NK-92 (cell line): ENCODE data around the gene PARD3.
"Not testable (repeated sequence)": the region's sequence is repeated elsewhere in the genome, so short reads cannot be mapped to it uniquely, and the experiment has no call there.

Experiments
- DNase-seq: peaks from one replicate; lab custom pipeline; 2025; ENCODE audit not compliant: unreplicated experiment; lab: John Stamatoyannopoulos, UW

PARD3 gene

DNA sequence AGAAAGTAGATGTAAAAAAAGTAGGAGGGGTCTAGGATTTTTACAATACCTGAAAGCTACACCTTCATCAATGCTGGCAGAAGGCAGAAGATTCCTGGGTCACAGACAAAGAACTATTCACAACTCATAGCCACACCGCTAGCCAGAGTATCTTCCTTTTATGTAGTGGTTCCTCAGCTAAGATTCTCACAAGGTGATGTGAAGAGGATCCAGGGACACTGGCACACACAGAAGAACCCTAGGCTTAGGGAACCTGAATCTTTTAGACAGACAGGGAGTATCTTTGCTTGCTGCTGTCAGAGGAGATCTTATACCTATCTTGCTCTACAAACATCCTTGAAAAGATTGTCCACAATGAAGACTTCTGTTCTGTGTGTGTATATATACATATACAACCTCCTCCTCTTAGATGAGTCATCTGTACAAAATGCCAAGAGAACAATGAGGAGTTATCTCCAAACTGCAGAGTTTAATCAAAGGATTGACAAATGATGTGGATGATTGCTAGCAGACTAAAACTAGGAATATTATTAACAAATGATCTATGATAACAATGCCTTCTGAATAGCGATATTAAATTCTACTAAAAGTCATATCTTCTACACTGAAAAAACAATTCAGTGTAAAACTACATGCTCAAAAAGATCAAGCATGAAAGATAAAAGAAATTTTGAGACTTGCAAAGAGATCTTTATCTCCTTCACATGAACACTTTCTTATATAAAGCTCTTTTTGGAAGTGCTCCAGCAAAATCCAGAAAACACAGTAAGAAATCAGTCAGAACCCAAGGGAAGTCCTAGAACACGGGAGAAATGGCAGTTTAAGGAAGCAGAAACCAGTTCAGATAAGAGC, 409.3 kb downstream of the PARD3 start:
- DNase-seq, result no peak

- DNase-seq, result no peak
Measured at GRCh38 chr10:34403512-34403911, 411.6 kb downstream of the PARD3 start.

DNA sequence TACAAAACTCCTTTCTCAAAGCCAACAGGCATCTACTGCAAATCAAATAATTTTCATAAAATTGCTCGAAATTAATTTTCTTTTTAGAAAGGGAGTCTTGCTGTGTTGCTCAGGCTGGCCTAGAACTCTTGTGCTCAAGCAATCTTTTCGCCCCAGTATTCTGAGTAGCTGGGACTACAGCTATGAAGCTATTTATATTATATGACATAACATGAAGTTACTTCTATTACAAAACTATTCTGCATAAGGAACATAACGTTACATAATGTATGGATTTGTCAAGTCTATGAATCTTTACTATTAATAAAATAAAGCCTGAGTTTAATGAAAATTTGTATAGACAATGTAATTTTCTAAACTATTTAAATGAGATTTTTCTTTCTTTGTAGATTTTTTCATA, 415.0 kb downstream of the PARD3 start:
- DNase-seq, result no peak

DNA sequence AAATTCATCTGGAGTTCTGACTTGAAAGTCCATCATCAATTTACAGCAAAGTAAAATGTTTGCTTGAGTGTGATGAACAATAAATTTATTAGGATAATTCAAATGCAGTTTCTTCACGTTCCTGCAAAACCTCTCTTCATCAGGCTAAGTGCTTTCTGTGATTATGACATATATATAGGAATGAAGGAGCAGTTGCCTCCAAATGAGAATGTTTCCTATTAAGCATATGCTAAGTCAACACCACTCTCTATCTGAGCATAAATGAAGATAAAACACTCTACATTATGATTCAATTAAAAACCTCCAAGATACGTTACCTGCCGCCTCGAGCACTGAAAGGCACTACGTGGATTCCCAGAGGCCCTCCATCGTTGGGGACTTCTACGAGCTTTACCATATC, 416.1 kb downstream of the PARD3 start:
- no peak for DNase-seq

DNA sequence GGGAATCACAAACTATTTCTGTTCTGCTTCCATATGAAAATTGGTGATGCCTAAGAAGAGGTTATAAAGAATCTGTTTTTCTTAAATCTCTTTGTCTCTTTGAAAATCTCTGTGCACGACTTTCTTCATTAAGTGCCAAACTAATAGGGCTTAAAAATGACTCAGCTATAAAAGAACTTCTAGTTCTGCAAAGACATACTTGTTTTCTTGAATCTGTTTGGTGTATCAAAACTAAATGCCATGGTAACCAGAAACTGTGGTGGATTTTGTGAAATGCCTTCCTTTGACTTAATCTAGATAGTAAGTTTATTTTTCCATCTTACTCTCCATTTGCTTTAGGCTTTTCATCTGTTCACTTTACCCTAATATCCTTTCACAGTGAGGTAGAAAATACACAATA, 417.8 kb downstream of the PARD3 start:
- no peak for DNase-seq

DNA sequence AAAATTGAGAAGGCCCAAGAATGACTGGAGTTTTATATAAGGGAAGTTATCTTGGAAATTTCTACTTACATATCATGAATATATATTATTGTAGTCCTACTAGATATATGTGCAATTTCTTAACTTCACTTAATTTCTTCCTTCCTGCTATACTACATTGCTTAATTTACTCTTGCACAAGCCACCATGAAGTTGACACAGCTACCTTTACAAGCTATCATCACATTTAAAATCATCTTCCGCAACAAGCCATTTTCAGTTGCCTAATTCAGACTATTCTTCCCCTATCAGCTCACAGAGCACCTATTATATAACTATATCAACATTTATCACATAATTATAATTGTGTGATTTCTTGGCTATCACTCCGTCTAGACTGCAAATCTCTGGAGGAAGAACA, 418.4 kb downstream of the PARD3 start:
- DNase-seq, result no peak

- DNase-seq, result no peak
Measured at GRCh38 chr10:34392641-34393170, 422.4 kb downstream of the PARD3 start.

GRCh38 chr10:34391168-34391567, 423.9 kb downstream of the PARD3 start:
- not testable (repeated sequence) for DNase-seq

DNA sequence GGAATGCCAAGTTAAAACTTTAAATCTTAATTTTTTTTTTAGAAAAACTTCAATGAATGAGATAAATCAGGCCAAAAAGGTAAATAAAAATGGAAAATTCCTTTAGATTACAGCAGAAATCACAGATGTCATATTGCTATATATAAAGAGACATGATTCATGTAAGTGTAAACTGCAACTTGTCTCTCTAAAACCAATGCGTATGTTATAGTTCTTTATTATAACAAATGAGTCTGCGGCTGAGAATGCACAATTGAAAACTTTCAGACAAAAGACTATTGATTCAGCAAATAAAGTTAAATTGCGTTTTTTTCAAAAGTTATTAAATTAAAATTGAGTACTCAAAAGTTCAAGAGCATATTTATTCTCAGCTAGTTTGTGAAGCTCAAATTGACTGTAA, 425.3 kb downstream of the PARD3 start:
- no peak for DNase-seq

DNA sequence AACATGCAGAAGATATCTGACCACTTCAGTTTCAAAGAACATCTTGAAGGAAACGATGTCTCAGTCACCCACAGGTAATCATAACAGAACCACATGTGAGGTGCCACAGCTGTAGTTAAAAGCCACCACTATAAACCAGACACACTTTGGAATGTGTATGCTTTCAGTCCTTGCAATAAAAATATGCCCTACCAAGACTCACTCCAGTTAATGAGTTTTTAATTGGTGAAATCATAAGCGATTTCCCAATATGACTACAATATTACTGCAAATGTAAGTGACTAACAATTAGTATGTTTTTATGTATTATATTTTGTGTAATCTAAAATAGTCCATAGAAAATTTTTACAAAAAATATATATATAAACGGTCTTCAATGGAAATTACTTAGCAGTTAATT, 428.2 kb downstream of the PARD3 start:
- no peak for DNase-seq

- DNase-seq, result no peak
Measured at GRCh38 chr10:34384372-34384771, 430.7 kb downstream of the PARD3 start.

DNA sequence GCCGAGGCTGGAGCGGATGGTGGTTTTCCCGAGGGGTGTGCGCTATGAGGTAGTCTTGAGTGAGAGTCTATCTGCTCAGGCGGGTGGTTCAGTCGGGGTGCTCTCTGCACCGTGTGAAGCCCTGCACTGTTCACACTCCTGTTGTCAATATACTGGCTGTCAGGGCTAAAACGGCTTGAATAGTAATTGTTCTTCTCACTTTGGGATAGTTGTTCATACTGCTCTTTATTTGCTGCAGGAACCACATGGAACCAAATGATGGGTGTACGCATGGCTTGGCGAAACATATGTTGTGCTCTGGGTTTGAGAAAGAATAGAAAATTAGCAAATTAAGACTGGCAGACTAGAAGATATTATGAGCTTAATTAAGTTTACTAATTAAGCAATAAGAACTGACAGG, 432.5 kb downstream of the PARD3 start:
- DNase-seq, result no peak

GRCh38 chr10:34380856-34381255, 434.2 kb downstream of the PARD3 start:
- no peak for DNase-seq

DNA sequence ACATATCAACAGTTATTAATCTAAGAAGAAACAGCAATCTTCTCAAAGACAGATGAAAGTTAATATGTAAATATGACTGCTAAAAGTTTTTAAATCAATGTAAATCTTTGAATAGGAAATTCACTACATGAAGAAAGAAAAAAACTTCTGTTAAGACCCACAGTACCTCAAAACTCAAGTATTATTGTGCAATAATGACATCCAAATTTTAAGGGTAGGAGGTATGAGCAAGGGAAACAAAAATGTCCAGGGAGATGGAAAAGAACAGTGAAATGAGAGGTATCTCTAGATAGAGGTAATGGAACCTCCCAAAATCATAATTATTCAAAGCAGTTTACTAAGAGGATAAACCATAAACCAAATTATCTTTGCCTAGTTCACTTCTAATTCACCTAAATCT, 436.8 kb downstream of the PARD3 start:
- no peak for DNase-seq

- DNase-seq, result no peak
Measured at GRCh38 chr10:34377833-34378232, 437.3 kb downstream of the PARD3 start.

DNA sequence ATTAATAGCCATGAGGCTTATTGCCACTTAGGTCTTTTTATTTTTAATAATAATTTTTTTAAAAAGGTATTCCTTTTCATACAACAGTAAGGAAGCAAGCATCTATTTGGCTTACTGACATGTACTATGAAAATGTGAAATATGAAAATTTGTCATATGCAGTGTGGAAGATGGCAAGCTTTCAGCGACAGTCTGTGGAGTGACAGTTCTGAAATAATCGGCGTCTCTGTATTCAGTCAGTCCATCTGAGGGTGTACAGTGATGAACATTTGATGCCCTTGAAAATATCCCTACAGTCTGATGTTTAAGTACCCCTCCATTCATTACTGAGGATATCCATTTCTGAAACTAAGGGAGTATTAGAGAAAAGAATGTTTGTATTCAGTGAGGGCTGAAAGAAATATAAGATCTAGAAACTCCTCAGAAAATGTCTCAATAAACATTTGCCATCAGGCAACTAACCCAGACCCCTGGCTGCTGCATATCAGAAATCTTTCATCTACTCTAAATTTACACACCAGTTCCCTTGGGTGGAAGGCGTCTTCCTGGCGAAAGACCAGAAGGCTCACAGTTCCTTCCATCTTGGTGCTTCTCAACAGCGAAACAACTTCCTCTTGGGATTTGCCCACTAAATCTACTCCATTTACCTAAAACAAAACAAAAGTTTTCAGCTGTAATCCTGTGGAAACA, 440.6 kb downstream of the PARD3 start:
- DNase-seq, result no peak

DNA sequence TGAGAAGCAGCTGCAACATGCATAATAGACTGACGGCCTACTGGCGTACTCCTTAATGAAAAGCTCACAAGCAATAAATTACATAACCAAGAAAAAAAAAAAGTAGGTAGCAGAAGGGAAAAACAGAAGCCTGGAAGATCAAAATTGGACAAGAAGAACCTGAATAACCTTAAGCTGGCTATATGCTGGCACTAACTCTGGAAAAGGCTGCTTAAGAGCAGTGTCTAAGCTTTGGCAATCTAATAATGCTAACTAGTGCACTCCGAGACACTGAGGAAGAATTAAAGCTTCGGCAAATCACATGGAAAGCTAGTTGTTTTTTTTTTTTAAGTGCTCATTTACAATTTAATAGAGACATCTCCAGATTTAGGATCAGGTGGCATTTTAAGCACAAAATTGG, 441.9 kb downstream of the PARD3 start:
- no peak for DNase-seq

GRCh38 chr10:34372509-34372908, 442.6 kb downstream of the PARD3 start:
- DNase-seq, result no peak

GRCh38 chr10:34370126-34370525, 445.0 kb downstream of the PARD3 start:
- no peak for DNase-seq

DNA sequence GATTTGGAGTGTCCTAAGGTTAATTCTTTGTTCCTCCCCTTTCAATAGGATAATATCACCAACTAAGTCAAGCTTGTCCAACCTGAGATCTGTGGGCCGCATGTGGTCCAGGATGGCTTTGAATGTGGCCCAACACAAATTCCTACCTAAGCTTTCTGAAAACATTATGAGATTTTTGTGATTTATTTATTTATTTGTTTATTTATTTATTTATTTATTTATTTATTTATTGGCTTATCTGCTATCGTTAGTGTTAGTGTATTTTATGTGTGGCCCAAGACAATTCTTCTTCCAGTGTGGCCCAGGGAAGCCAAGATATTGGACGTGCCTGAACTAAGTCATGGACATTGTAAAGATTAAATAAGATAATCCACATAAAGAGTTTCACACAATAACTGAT, 446.0 kb downstream of the PARD3 start:
- DNase-seq, result no peak

GRCh38 chr10:34364253-34365037, 450.7 kb downstream of the PARD3 start:
- no peak for DNase-seq

GRCh38 chr10:34360984-34361383, 454.1 kb downstream of the PARD3 start:
- no peak for DNase-seq
